HG03103 (cell line): ENCODE data around the gene FUT6.
"Not testable (repeated sequence)": the region's sequence is repeated elsewhere in the genome, so short reads cannot be mapped to it uniquely, and the experiment has no call there.

Experiments used
- ATAC-seq: cut with Tn5 transposase; IDR thresholded peaks from one replicate; pipeline ENCODE4 v1.9.1; 2021; ENCODE audit warnings: low read depth; ENCODE audit not compliant: unreplicated experiment

FUT6 gene

GRCh38 chr19:5788422-5788821 lies 51.1 kb downstream of the FUT6 start:
- ATAC-seq = no peak

GRCh38 chr19:5787409-5788182 lies 51.9 kb downstream of the FUT6 start:
- ATAC-seq = no peak

- no peak for ATAC-seq
Measured at GRCh38 chr19:5786593-5787408, 52.7 kb downstream of the FUT6 start.

GRCh38 chr19:5785423-5785822 lies 54.1 kb downstream of the FUT6 start:
- no peak for ATAC-seq

- no peak for ATAC-seq
Measured at GRCh38 chr19:5784581-5785147, 54.8 kb downstream of the FUT6 start, which contains the start of gene PRR22. PRR22 (minus strand) TSS chr19:5784746; CDS start chr19:5784660, 86 bp downstream.

- ATAC-seq = no peak
Measured at GRCh38 chr19:5782945-5783919, 56.3 kb downstream of the FUT6 start.

- no peak for ATAC-seq
Measured at GRCh38 chr19:5782322-5782721, 57.2 kb downstream of the FUT6 start.

- ATAC-seq = not testable (repeated sequence)
Measured at GRCh38 chr19:5780916-5781315, 58.6 kb downstream of the FUT6 start.
